GM10248 (cell line): ENCODE results near the gene TINAG.
"Not testable (repeated sequence)": the region's sequence is repeated elsewhere in the genome, so short reads cannot be mapped to it uniquely, and the experiment has no call there.

Source experiments
- CTCF ChIA-PET: fragments of 300-600 bp; sonication (Branson Sonifier 250); formaldehyde crosslinking; extraction: SDS; loops from one replicate; lab custom pipeline; 2021; ENCODE audit warnings: antibody characterized with exemption; lab: Yijun Ruan, JAX
- POLR2A ChIA-PET: fragments of 350-650 bp; sonication (Branson Sonifier 250); formaldehyde crosslinking; extraction: SDS; loops from one replicate; lab custom pipeline; 2020; ENCODE audit warnings: antibody characterized with exemption; lab: Yijun Ruan, JAX
- DNase-seq: peaks from one replicate; pipeline ENCODE4 v3.0.0; 2012; ENCODE audit errors: extremely low spot score
- TF ChIP-seq, protein P1 (sequence below): IDR thresholded peaks from 2 replicates; pipeline ENCODE4 v1.5.1; 2012; ENCODE audit warnings: mild to moderate bottlenecking, low read depth; ENCODE audit errors: extremely low read depth, missing control alignments, control extremely low read depth

The TINAG gene

DNA sequence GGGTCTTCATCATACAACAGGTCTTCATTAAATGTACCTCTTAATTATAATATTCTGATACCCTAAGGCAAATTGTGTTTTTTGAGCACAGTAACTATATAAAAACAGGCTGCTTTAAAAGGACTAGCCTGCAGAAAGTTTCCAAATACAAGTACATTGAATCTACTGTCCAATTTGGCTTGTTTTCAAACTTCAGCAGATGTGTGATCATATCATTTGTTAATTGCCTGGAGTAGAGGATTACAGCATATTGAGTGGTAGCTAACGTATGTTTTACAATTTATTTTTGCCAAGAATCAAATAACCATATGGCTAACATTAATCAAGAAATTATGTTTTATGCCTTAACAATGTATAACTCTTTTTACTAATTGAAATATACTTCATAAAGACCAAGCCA, 12.6 kb downstream of the TINAG start:
- no peak for DNase-seq

GRCh38 chr6:54327631-54328030, 19.4 kb downstream of the TINAG start:
- ChIA-PET CTCF (no interaction called here), POLR2A (no interaction called here)
- TF ChIP-seq, protein P1, sequence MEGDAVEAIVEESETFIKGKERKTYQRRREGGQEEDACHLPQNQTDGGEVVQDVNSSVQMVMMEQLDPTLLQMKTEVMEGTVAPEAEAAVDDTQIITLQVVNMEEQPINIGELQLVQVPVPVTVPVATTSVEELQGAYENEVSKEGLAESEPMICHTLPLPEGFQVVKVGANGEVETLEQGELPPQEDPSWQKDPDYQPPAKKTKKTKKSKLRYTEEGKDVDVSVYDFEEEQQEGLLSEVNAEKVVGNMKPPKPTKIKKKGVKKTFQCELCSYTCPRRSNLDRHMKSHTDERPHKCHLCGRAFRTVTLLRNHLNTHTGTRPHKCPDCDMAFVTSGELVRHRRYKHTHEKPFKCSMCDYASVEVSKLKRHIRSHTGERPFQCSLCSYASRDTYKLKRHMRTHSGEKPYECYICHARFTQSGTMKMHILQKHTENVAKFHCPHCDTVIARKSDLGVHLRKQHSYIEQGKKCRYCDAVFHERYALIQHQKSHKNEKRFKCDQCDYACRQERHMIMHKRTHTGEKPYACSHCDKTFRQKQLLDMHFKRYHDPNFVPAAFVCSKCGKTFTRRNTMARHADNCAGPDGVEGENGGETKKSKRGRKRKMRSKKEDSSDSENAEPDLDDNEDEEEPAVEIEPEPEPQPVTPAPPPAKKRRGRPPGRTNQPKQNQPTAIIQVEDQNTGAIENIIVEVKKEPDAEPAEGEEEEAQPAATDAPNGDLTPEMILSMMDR: no peak
- DNase-seq: no peak

More for the DNA sequence above, 12.6 kb downstream of the TINAG start:
- ChIA-PET CTCF (no interaction called here), POLR2A (no interaction called here)
- TF ChIP-seq, protein P1: no peak

- DNase-seq, POLR2A ChIA-PET, CTCF ChIA-PET: not testable (repeated sequence)
Observed at GRCh38 chr6:54331571-54331970, 23.3 kb downstream of the TINAG start.

DNA sequence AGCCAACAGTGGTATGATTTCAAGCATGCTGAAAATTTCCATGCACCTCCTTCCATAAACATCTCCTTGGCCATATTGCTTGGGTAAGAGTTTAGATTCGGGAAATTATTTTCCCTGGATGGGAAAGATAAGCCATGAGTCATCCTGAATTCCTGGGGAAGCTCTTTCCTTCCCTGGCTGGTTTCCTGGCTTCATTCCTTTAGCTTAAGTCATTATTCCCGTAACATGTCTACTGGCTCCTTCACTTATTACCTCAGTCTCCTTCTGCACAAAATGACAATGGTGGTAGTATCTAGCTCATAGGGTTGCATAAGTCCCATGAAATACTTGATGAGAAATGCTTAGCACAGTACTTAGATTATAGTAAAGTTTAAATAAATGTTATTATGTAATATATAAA, 27.6 kb downstream of the TINAG start:
- ChIA-PET POLR2A (no interaction called here), CTCF (interaction anchor here (1.3 to 1.4 kb wide), 2 partner anchors 12 to 24 kb away, joined by 3 read pairs; no protein-coding TSS in a partner anchor)
- no peak for DNase-seq
- TF ChIP-seq, protein P1: no peak

- POLR2A ChIA-PET: no interaction called here
- CTCF ChIA-PET: interaction anchor here (0.9 kb wide), 1 partner anchor 225 kb away, joined by 3 read pairs; no protein-coding TSS in a partner anchor
- DNase-seq: no peak
- TF ChIP-seq, protein P1: no peak
Observed at GRCh38 chr6:54353975-54354374, 45.7 kb downstream of the TINAG start.

- CTCF ChIA-PET: interaction anchor here (0.9 kb wide), 1 partner anchor 224 kb away, joined by 3 read pairs; no protein-coding TSS in a partner anchor
- POLR2A ChIA-PET: no interaction called here
- TF ChIP-seq, protein P1: no peak
- no peak for DNase-seq
Observed at GRCh38 chr6:54354608-54355007, 46.4 kb downstream of the TINAG start.

- no peak for DNase-seq
- CTCF ChIA-PET: interaction anchor here (0.8 kb wide), 1 partner anchor 8 kb away, joined by 3 read pairs; no protein-coding TSS in a partner anchor
- POLR2A ChIA-PET: no interaction called here
- TF ChIP-seq, protein P1: no peak
Observed at GRCh38 chr6:54357141-54357540, 48.9 kb downstream of the TINAG start.
